BJ (cell line): ENCODE data around the gene DGUOK. TPM values are rescaled to one million over a fixed set of nuclear protein-coding genes. Genes with fewer than 3 reads are reported as not detected.
"Not testable (repeated sequence)": the region's sequence is repeated elsewhere in the genome, so short reads cannot be mapped to it uniquely, and the experiment has no call there.

Experiments used
- CTCF ChIA-PET: fragments of 350-600 bp; formaldehyde crosslinking; extraction: SDS; loops from one replicate; lab custom pipeline; 2021; ENCODE audit warnings: antibody characterized with exemption, inconsistent platforms; lab: Yijun Ruan, JAX
- POLR2A ChIA-PET: fragments of 300-600 bp; sonication (Branson Sonifier 250); formaldehyde crosslinking; extraction: SDS; loops from one replicate; lab custom pipeline; 2021; ENCODE audit warnings: antibody characterized with exemption; lab: Charles Lee
- DNase-seq: peaks from one replicate; pipeline ENCODE4 v3.0.0-alpha.2; 2011; ENCODE audit warnings: low read depth
- H3K27me3 ChIP-seq: 2 replicates; pipeline ENCODE4 v1.6.0; 2011; ENCODE audit warnings: low read length; ENCODE audit not compliant: control insufficient read depth, insufficient read depth
- H3K36me3 ChIP-seq: 2 replicates; pipeline ENCODE4 v1.5.1; 2011; ENCODE audit warnings: low read length; ENCODE audit not compliant: control insufficient read depth, insufficient read depth
- H3K4me3 ChIP-seq: 2 replicates; pipeline ENCODE4 v1.5.1; 2011; ENCODE audit warnings: low read depth, mild to moderate bottlenecking, control low read depth, low read length
- CTCF ChIP-seq: IDR thresholded peaks from 2 replicates; pipeline ENCODE4 v1.5.1; 2011; ENCODE audit warnings: low read depth, mild to moderate bottlenecking, control low read depth, inconsistent platforms, low read length, moderate library complexity; ENCODE audit not compliant: insufficient read depth
- polyA minus RNA-seq: library from RNA; depleted of rRNA, polyadenylated mRNA; stranded (reverse); fragments of >200 nt; gene quantifications from 2 replicates; pipeline ENCODE4 v1.2.3, GENCODE V29; 2011; rRNA and poly(A)+ RNA removed
- polyA plus RNA-seq: library from polyadenylated mRNA; depleted of rRNA; stranded (reverse); fragments of >200 nt; gene quantifications from 2 replicates; pipeline ENCODE4 v1.2.3, GENCODE V29; 2011; rRNA removed

Gene DGUOK
- polyA plus RNA-seq (76.6 and 79.8 TPM in 2 replicates), polyA minus RNA-seq (15.7 and 17.9 TPM in 2 replicates)

GRCh38 chr2:73926493-73927327 lies at the start of gene DGUOK:
DGUOK (plus strand) TSS chr2:73926880; CDS start chr2:73926911, 31 bp downstream.
- CTCF ChIA-PET, result no interaction called here
- DNase-seq, result peak; percentile 93
- no peaks in the 10 kb centered on the region for H3K36me3 ChIP-seq
- no peak for TF ChIP-seq CTCF
- H3K4me3 ChIP-seq, result peak within 1 kb of the TSS; percentile 81
- H3K27me3 ChIP-seq, result peaks cover 2% of the 10 kb centered on the region; the same call in 1 of the 2 replicates
- POLR2A ChIA-PET, result interaction anchor here (0.6 kb wide), 1 partner anchor 30 kb away, joined by 4 read pairs; no protein-coding TSS in a partner anchor

- no peak for TF ChIP-seq CTCF
- no peak overlapping the region for H3K4me3 ChIP-seq
- peaks cover 4% of the 10 kb centered on the region for H3K27me3 ChIP-seq
- ChIA-PET CTCF (no interaction called here), POLR2A (no interaction called here)
- H3K36me3 ChIP-seq, result no peaks in the 10 kb centered on the region
- DNase-seq, result no peak
Observed at GRCh38 chr2:73877071-73877802, 49.4 kb upstream of the DGUOK start.

GRCh38 chr2:73877984-73878383 lies 48.7 kb upstream of the DGUOK start:
- POLR2A ChIA-PET, DNase-seq, CTCF ChIA-PET: not testable (repeated sequence)

GRCh38 chr2:73885406-73885805 lies 41.3 kb upstream of the DGUOK start:
- DNase-seq, result no peak
- no peak overlapping the region for H3K4me3 ChIP-seq
- ChIA-PET POLR2A (no interaction called here), CTCF (no interaction called here)
- peaks cover 6% of the 10 kb centered on the region for H3K27me3 ChIP-seq
- TF ChIP-seq CTCF, result no peak
- H3K36me3 ChIP-seq, result no peaks in the 10 kb centered on the region

More at GRCh38 chr2:73877984-73878383, 48.7 kb upstream of the DGUOK start:
- not testable (repeated sequence) for H3K4me3 ChIP-seq, H3K36me3 ChIP-seq, H3K27me3 ChIP-seq

- no peak overlapping the region for H3K4me3 ChIP-seq
- H3K27me3 ChIP-seq, result peaks cover 11% of the 10 kb centered on the region
- no peaks in the 10 kb centered on the region for H3K36me3 ChIP-seq
- POLR2A ChIA-PET, result no interaction called here
- no peak for TF ChIP-seq CTCF
- CTCF ChIA-PET, result no interaction called here
- no peak for DNase-seq
Observed at GRCh38 chr2:73886357-73886756, 40.3 kb upstream of the DGUOK start.

GRCh38 chr2:73887596-73888353 lies 38.9 kb upstream of the DGUOK start:
- H3K4me3 ChIP-seq, CTCF ChIA-PET, POLR2A ChIA-PET, H3K36me3 ChIP-seq, H3K27me3 ChIP-seq, DNase-seq: not testable (repeated sequence)
